NCI-H1105 treated with DMSO at 0.1 percent for 48 hours (cell line): ENCODE results near the gene SPEG.

ENCODE experiments used
- DNase-seq: peaks from one replicate; lab custom pipeline; 2025; lab: John Stamatoyannopoulos, UW

Gene SPEG

DNA sequence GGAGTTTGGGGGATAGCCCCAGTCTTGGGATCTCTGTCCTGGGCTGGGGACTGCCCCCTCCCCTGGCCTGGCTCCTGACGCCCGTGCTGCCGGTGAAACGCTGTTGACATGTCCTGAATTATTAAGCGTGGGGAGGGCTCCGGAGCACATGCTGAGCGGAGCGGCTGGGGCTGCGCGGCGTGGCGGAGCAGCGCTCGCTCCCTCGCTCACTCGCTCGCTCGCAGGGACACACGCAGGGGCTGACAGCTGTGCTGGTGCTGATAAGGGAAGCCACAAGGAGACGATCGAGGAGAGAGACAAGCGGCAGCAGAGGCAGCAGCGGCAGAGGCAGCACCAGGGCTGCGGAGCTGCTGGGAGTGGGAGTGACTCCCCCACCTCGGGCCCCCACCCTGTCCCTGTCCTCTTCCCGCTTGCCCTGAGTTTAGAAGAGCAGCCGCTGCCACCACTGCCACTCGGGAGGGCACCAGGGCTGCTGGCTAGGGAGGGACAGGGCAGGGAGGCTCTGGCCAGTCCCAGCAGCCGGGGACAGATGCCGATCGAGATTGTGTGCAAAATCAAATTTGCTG is 79.6 kb downstream of the SPEG start, which contains the start of gene ASIC4:
Gene ASIC4, plus strand, starts transcription at position 287 of the 566 bp plus-strand sequence. Its CDS starts 243 bp downstream, at position 530.
- peak; percentile 10 for DNase-seq

DNA sequence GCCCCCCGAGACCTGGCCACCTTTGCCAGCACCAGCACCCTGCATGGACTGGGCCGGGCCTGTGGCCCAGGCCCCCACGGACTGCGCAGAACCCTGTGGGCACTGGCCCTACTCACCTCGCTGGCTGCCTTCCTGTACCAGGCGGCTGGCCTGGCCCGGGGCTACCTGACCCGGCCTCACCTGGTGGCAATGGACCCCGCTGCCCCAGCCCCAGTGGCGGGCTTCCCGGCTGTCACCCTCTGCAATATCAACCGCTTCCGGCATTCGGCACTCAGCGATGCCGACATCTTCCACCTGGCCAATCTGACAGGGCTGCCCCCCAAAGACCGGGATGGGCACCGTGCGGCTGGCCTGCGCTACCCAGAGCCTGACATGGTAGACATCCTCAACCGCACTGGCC is 80.2 kb downstream of the SPEG start:
- DNase-seq = no peak

DNA sequence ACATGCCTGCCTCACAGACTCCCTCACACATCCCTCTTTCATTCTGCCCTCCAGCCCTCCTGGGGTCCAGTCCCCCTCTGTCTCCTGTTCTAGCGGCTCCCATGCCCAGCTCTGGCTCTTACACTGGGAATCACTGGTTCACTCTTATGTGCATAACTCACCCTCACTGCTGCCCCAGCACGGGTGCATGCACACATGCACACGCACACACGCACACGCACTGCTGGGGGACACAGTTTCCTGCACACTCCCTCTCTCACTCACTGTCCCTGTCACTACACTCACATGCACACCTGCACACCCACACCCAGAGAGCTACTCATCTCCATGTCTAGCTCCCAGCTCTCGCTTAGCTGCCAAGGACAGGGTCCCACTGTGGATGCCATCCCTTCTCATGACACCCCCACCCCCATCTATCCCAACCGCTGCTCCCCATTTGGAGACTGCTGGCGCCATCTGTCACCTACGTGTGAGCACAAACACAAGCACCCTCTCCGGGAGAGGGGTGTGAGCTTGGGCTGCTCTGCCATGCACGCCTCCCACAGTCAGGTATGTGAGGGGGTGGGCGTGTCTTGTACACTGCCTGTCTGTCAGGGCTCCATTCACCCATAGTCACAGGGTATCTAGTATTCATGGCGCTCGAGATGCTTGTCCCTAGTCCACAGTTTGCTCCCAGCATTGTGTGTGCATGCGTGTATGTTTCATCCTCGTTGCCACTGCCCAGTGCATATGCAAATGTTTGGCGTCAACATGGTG is 81.4 kb downstream of the SPEG start:
- no peak for DNase-seq

DNA sequence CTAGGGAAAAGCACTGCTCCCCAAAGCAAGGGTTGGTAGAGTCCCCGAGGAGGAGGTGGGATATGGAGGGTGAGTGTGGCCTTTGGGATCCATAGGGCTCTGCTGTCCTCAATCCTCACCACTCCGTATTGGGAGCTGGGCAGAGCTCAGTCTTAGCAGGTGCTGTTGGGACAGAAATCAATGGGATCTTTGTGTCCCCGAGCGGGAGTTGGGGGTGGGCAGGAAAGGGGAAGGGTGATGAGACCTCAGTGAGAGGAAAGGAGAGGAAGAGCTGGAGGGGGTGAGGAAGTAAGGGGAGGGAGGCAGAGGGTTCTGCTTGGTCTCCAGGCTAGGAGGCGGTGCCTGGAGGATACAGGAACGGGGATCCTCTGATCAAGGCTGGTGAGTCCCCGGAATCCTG is 82.2 kb downstream of the SPEG start:
- DNase-seq = no peak

DNA sequence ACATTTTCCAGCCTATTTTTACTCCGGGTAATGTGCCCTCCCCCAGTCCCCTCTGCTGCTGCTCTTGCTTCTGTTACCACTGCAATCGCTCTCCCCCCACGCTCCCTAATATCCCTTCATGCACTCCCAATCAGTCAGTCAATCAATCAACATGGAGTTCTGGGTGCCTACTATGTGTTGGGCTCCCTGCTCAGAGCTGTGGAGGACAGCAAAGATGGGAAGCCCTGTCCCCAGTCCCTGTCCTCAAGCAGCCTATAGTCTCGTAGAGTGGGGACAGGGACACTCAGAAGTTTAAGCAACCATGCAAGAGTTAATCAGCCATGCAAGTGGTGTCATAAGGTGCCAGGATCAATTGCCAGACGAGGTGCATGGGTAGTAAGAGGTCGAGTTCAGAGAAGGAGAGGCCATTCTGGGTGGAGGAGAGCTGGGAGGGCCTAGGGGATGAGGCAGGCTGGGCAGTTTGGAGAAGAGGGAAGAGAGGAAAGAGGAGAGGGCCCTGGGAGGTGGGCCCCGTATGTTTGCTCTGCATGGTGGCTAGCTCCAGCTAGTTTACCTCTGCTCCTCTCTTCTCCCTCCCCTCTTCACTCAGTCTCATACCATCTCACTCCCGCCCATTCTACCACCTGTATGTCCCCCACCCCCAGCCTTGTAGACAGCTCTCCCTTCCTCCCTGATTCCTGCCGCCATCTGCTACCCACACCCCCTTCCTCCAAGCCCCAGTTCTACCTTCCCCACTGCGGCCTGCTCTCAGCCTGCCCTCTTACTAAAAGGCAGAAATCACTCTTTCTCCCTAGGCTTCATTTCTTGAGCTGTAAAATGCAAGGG is 83.5 kb downstream of the SPEG start:
- no peak for DNase-seq

DNA sequence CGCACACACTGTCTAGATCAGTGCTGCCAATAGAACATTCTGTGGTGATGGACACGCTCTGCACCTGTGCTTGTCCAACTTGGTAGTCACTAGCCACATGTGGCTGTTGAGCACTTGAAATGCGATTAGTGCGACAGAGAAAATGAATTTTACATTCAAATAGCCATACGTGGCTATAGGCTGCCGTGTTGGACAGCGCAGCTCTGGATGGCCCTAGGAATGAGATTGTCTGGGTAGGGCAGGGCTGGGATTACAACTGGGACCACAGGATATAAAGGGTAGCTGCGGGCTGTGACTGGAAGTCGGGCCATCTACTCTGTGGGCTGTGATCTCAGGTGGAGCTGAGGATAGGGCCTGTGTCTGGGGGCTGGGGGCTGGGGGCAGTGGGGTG is 84.9 kb downstream of the SPEG start:
- DNase-seq = no peak

DNA sequence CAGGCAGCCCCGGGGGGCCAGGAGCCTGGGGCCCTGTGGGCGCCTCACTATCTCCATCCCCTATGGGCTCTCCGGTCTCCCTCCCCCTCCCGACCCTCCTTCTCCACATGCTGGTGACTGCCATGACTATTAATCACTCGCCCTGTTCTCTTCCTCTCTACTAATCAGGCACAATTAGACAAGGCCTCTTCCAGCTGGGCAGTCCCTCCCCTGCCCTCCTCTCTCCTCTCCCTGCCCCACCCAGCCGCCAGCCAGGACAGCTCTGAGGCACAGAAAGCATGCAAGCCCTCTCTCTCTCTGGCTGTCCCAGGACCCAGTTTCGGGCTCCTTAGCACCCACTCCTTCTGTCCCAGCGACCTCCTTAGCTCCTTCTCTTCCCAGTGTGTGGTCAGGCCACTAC is 85.4 kb downstream of the SPEG start:
- DNase-seq = no peak

DNA sequence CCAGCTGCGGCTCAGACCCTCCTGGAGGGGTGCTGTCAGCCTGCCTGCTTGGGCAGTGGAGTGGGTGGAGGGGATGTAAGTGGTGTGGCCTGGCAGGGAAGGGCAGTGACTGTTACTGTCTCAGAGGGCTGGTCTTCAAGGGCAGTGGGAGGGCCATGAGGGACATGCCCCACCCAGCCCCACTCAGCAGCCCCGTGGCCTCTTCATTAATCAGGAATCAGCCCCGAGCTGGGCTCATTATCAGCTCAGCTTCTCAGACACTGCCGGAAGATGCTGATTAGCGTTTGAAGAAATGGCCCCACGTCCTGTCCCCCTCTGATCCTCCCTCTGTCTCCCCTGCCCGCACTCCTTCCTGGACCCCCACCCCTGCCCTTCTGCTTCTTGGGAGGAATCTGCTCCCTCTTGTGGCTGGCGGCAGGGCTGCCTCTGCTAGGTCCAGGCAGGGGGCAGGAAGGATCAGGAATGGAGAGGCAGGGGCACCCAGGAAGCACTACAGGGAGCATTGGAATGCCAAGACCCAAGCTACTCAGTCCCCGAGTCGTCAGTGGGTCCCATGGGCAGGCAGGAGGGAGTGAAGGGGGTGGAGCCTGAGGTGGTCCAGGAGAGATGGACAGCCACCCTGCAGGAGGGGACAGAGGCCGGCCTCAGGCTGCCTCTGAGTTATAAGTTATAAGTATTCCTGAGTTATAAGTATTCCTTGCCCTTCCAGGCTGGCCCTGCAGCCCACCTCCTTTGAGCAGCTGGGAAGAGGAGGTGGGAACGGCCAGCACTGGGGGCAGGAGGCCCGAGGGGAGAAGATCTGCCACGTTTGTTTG is 86.6 kb downstream of the SPEG start:
- peak; percentile 16 for DNase-seq

DNA sequence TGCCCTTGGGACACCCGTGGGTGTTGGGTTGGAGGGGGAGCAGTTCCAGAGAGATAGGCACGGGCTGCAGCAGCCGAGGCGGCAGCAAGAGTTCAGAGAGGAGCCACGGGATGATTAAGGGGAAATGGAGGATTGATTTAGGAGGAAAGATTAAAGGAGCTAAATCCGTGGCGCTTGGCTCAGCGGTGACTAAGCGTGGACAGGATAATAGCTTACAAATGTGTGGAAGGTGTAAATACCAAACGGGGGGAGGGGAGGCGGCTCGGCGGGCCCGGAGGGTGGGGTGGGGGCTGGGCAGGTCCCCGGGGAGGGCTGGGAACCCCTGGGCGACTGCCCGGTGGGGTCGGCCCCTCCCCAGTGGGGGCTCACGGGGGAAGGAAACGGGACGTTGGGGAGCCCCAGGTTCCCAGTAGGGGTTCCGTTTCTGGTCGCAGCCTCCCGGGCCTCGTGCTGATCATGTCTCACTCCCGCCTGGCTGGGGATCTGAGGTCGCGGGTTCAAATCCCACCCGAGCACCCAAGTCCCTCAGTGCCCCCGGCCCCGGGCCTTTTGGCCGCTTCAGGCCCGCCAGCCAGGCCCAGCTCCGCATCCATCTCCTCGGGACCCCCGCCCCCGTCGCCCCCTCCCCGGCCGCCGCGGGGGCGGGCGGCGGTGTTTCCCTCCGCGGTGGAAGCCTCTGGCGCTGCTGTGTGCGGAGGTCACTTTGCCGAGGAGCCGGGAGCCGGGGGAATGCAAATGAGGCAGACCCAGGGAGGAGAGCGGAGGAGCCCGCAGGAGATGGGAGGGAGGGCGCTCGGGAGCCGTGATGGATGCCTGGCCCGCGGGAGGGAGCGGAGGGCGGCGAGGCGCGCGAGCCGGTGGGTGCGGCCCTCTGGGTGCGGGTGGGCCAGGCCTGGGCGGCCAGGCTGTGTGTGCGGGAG is 87.7 kb downstream of the SPEG start:
- DNase-seq = no peak

DNA sequence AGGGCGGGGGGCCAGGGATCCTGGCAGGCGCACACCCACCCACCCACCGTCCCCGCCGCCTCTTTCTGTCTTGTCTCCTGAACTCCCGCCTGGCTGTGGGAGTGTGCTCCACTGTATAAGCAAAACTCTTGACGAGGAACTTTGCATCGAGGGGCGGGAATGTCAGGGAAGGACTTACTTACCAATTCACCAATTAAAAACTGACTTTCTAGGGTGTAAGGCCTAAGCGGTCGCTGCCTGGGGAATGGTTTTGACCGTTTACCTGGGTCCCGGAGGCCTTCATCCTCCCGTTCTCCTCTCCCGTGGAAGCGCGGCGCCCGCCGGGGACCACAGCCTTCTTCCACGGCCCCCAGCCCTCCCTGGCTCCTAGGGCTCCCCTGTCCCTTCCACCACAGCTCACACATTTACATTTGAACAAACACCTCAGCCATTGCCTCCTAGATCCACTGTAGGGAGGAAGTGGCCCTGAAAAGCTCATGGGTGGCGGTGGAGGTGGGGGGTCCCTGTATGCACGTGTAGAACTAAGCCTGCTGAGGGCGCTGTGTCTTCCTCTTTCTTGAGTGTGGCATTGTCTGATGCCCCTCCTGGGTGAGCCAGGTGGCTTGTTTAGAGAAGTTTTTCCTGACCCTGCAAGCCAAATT is 88.5 kb downstream of the SPEG start:
- DNase-seq = no peak

DNA sequence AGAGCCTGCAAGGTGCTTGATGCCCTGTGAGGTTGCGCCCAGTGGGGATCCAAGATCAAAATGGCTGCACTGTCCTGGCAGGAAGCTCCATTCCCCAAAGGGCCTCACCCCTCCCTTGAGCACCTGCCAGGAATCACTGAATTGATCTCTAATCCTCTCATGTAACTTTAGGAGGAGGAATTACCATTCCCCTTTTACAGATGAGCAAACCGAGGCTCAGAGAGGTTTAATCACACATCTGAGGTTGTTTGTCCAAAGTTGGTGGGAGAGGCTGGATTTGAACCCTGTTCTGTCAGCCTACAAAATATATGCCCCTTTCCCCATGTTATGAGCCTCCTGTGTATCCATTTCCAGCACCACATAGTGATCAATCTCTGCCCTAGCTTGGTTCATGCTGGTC is 90.2 kb downstream of the SPEG start:
- DNase-seq = no peak

DNA sequence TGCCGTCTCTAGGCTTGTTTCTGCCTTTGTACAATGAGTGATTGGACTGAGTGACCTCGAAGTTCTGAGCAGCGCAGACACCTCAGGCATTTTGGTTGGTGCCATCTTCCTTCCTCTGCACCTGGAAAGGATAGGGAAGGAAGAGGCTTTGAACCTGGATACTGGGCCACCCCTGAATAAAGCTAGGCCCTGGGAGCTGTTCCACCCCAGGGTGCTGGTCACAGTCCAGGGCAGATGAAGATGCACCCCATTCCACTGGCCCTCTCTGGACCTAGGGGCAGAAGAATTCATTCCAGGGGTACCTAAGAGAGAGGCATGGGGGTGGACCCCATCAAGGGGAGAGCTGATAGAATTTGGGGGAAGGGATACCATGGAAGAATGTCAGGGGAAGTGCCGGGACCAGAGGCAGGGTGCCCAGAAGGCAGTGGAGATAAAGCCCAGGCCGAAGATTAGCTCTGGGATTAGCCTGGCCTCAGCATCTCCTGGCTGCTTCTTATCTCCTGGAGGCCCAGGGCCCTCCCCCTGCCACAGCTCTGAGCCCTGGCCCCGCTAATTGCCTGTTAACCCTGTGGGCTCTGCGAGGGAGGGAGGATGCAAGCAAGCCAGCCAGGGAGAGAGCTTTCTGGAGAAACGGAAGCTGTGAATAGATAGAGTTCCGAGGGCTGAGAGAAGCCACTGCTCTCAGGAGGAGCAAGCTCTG is 91.0 kb downstream of the SPEG start:
- no peak for DNase-seq

DNA sequence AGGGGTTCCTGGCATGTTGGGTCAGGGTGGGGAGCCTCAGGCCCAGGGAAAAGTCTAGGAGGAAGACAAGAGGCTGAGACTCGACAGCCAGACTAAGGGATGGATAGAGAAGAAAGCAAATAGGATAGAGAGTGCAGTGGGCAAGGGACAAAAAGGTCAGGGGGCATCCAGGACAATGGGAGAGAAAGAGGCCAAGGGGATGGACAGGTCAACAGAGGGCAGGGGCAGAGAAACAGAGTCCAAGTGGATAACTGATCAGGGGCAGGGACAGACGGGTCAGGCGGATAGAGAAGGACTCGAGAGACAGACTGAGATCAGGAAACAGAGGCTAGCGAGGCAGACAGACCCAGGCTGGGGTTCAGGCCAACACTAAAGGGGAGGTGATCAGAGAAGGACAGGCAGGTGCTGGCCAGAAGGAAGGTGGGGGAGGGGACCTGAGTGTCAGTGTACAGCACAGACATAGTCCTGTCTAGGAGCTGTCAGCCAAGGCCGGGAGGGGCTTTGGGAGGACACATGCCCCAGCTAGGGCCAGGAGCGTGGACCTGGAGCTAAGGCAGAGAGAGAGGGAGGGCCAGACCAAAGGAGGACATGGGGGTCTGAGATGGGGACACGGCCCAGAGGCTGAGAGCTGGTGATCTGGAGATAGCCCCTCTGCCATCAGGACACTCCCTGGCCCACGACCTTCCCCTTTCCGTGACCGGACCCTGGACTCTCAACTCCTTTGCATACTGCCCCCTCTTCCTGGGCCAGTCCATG is 91.9 kb downstream of the SPEG start:
- DNase-seq = no peak

DNA sequence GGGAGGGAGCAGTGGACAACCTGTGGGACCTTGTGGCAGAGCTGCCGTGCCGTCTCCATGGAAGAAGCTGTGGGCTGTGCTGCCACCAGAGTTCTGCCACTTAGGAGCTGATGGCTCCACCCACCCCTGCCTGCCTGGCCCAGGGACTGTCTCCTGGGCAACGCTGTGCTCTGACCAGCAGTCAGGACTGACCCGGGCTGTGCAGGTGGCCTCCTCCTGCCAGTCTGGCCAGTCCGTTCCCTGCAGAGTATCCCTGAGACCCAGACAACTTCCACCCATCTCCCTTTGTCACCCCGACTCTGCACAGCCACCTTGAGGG is 92.4 kb downstream of the SPEG start:
- no peak for DNase-seq

DNA sequence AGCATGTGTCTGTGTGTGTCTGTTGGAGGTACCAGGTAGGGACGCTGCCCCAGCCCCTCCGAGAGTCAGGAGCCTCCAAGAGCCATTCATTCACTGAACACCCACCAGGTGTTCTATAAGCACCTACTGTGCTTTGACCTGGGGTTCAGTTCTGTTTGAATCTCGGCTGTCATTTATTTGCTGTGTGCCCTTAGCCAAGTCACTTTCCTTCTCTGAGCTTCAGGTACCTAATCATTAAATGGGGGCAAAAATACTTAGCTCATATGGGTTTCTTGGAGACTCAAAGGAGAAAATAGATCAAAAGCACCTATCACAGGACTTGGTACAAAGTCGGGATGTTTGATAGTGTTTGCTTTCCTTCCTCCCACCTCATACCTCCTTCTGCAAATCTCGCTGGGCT is 92.8 kb downstream of the SPEG start:
- DNase-seq = no peak

DNA sequence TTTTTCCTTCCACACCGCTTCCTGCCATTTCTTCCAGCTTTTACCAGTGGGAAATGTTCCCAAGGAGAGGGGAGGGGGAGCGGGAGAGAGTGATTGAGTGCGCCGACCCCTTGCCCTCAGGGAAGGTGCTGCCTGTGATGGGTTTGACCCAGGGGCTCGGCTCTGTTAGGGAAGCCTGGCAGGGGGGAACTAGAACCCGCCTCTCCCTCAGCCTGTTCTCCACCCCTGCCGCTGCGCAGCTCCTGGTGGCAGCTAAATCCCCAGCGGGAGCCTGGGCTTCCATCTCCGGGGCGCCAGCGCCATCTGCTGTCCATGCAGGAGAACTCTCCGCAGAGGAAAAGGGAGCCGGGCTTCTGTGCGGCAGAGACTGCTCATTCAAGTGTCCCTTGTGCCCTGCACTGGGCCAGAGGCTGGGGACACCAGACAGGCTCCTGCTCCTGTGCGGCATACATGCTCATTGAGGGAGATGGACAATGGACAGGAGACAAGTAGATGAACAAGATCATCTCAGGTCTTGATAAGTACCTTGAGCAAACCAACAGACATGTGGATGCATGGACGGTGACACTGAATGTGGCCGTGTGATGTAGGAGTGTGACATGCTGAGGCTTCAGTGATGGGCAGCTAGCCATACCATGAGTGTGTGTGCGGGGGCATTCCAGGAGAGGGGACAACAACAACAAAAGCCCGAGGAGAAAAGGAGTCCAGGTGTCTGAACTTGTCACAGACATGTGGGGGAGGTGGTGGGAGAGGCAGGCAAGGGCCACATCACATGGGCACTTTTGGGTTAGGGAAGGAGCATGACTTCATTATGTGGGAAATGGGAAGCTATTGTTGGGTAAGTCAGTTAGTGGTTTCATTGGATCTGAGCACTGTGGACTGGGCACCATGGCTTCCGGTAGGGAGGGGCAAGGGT is 95.7 kb downstream of the SPEG start:
- peak; percentile 73 for DNase-seq

DNA sequence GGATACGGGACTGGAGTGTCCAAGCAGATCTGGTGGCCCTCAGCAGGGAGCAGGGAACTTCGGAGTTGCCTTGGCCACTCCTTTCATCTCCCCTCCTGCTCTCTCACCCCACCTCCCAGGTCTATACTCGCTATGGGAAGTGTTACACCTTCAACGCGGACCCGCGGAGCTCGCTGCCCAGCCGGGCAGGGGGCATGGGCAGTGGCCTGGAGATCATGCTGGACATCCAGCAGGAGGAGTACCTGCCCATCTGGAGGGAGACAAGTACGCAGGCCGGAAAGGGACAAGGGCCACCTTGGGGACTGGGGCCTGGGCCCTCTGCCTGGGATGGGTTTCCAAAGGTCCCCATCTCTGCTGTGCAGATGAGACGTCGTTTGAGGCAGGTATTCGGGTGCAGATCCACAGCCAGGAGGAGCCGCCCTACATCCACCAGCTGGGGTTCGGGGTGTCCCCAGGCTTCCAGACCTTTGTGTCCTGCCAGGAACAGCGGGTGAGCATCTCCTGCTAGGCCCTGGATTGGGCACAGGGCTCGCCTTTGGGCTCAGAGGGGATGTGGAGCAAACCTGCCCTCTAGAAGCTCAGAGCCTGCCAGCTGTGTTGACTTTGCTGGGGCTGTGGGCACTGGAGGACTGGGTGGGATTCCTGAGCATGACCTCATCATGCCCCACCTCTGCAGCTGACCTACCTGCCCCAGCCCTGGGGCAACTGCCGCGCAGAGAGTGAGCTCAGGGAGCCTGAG is 97.2 kb downstream of the SPEG start:
- no peak for DNase-seq

DNA sequence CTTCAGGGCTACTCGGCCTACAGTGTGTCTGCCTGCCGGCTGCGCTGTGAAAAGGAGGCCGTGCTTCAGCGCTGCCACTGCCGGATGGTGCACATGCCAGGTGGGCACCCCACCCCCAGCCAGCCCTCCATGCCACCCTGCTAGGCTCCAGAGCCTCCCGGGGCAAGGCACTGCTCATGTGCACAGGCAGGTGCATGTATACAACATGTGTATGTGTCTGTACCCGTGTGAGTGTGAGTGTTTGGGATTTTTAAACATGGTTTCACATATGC is 97.7 kb downstream of the SPEG start:
- DNase-seq = no peak
